ENCODE data around the gene PORCN. TPM values are rescaled to one million over a fixed set of nuclear protein-coding genes. Genes with fewer than 3 reads are reported as not detected.
A peak's percentile ranks its signal among the peaks of the same experiment; 100 is the strongest.
"Not testable (repeated sequence)": the region's sequence is repeated elsewhere in the genome, so short reads cannot be mapped to it uniquely, and the experiment has no call there.

PORCN gene
- total RNA-seq, 4 donors from 2014 or later = 8.4 to 16.9 (median 14.1) TPM

DNA sequence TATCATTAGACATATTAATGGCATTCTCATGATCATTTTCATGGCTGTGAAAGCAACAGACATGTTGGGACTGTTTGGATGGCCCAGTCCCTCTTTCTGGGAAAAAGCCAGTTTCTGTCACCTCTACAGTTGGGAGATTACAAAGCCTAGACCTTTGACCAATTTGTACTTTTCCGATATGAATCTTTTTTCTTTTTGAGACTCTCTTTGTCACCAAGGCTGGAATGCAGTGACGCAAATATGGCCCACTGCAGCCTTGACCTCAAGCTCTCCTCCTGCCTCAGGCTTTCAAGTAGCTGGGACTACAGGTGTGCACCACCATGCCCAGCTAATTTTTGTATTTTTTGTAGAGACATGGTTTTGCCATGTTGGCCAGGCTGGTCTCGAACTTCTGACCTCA, 40.1 kb downstream of the PORCN start:
- TF ChIP-seq CTCF (IDR thresholded peaks at IDR 0.05) = no peak
- no peak for DNase-seq (ENCODE audit: low spot score)
- ATAC-seq (ENCODE audit: low FRiP score) = no peak

DNA sequence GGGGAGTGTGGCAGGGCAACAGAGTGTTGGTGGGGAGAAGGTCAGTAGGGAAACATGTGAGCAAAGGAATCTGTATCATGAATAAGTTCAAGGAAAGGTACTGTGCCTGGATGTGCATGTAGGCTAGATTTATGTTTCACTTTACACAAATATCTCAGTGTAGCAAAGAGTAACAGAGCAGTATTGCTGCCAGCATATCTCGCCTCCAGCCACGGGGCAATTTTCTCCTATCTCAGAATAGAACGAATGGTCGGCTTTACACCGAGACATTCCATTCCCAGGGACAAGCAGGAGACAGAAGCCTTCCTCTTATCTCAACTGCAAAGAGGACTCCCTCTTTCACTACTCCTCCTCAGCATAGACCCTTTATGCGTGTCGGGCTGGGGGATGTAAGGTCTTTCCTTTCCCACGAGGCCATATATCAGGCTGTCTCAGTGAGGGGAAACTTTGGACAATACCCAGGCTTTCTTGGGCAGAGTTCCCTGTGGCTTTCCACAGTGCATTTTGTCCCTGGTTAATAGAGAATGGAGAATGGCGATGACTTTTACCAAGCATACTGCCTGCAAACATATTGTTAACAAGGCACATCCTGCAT, 47.0 kb downstream of the PORCN start:
- not testable (repeated sequence) for ATAC-seq (ENCODE audit: low FRiP score); DNase-seq (ENCODE audit: low spot score)

DNA sequence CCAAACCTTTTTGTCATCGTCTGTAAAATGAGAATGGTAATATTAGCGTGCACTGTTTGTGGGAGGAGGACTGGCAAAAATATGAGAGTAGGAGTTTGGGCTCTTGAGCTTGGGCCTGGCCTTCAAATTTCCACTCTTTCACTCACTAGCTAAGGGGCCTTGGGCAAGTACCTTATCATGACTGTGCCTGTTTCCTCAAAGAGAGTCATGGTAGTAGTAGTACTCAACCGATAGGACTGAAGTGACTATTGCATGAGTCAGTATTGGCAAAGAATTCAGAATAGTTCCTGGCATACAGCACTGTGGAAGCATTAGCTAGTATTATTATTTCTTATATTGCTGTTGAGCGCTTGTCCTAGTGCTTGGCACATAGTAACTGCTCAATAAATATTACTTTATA, 49.5 kb downstream of the PORCN start:
- ATAC-seq (ENCODE audit: low FRiP score) (peak; percentile 81), DNase-seq (ENCODE audit: low spot score) (no peak)
- TF ChIP-seq CTCF (IDR thresholded peaks at IDR 0.05) = no peak

DNA sequence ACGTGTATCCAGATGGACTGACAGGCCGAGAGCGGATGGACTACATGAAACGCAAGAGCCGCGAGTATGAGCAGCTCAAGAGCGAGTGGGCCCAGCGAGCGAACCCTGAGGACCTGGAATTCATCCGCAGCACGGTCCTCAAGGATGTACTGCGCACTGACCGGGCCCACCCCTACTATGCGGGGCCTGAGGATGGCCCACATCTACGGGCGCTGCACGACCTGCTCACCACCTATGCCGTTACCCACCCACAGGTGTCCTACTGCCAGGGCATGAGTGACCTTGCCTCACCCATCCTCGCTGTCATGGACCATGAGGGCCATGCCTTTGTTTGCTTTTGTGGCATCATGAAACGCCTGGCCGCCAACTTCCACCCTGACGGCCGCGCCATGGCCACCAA, 50.8 kb downstream of the PORCN start:
- DNase-seq (ENCODE audit: low spot score) (no peak), ATAC-seq (ENCODE audit: low FRiP score) (no peak)
- no peak for TF ChIP-seq CTCF (IDR thresholded peaks at IDR 0.05)

DNA sequence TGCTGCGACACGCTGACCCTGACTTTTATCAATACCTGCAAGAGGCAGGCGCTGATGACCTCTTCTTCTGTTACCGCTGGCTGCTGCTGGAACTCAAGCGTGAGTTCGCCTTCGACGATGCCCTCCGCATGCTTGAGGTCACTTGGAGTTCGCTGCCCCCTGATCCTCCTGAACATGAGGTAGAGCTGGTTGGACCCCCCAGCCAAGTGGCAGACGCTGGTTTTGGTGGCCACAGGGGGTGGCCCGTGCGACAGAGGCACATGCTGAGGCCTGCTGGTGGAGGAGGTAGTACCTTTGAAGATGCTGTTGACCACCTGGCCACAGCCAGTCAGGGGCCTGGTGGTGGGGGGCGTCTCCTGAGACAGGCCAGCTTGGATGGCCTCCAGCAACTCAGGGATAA, 51.3 kb downstream of the PORCN start:
- DNase-seq (ENCODE audit: low spot score) = no peak
- ATAC-seq (ENCODE audit: low FRiP score) = no peak
- TF ChIP-seq CTCF (IDR thresholded peaks at IDR 0.05) = no peak

GRCh38 chrX:48560681-48561080, 51.9 kb downstream of the PORCN start:
- ATAC-seq (ENCODE audit: low FRiP score) (no peak), DNase-seq (ENCODE audit: low spot score) (no peak)
- TF ChIP-seq CTCF (IDR thresholded peaks at IDR 0.05) = no peak

- no peak for DNase-seq (ENCODE audit: low spot score)
- TF ChIP-seq CTCF (IDR thresholded peaks at IDR 0.05) = no peak
- ATAC-seq (ENCODE audit: low FRiP score) = no peak
Measured at GRCh38 chrX:48569958-48570357, 61.2 kb downstream of the PORCN start.

Other genes starting within 250 kb of the PORCN start
- gene SSX3, start 152.3 kb upstream of the PORCN start, total RNA-seq = not detected
- not detected for gene SSX4, start 125.5 kb upstream of the PORCN start, total RNA-seq
- gene SSX4B, start 97.0 kb upstream of the PORCN start, total RNA-seq = not detected
- gene SLC38A5, start 38.7 kb upstream of the PORCN start, total RNA-seq = 10 to 100 TPM in 2 of 4 donors, 1 to 10 TPM in 2; 2.8 to 11.9 (median 9.6) TPM
- gene FTSJ1, start 32.8 kb upstream of the PORCN start, total RNA-seq = 10 to 100 TPM; 45.7 to 74.7 (median 56.1) TPM
- 10 to 100 TPM; 15.1 to 24.9 (median 17.2) TPM for gene EBP, start 12.8 kb downstream of the PORCN start, total RNA-seq
- 10 to 100 TPM in 3 of 4 donors, 1 to 10 TPM in 1; 8.7 to 15.4 (median 13.2) TPM for gene TBC1D25, start 30.7 kb downstream of the PORCN start, total RNA-seq
- 100 to 1,000 TPM; 151 to 280 (median 263) TPM for gene RBM3, start 65.5 kb downstream of the PORCN start, total RNA-seq
- 100 to 1,000 TPM in 3 of 4 donors, 10 to 100 TPM in 1; 95.4 to 149 (median 126) TPM for gene WDR13, start 88.5 kb downstream of the PORCN start, total RNA-seq
- 10 to 100 TPM in 3 of 4 donors, 1 to 10 TPM in 1; 9.0 to 26.0 (median 21.0) TPM for gene WAS, start 174.8 kb downstream of the PORCN start, total RNA-seq
- gene SUV39H1, start 187.7 kb downstream of the PORCN start, total RNA-seq = 1 to 10 TPM; 4.2 to 8.1 (median 5.5) TPM